ENCODE data around the gene CHAC1. TPM values are rescaled to one million over a fixed set of nuclear protein-coding genes. Genes with fewer than 3 reads are reported as not detected.
"Not testable (repeated sequence)": the region's sequence is repeated elsewhere in the genome, so short reads cannot be mapped to it uniquely, and the experiment has no call there.

The CHAC1 gene
- total RNA-seq, 1 donor from 2014 or later = 1.6 TPM

DNA sequence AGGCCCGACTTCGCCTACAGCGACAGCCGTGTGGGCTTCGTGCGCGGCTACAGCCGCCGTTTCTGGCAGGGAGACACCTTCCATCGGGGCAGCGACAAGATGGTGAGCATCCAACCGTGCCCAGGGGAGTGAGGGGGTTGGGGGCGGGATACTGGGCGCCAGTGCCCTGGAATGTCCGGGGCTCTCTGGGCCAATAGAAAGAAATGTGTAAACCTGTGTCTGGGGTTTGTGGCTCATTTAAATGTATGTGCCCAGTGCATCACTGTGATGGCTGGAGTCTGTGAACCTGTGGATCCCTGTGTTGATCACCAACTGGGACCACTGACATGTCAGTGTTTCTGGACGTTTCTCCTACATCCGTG lies 423 bp downstream of the CHAC1 start:
- DNase-seq (ENCODE audit: low spot score) = no peak
- intact Hi-C loops (cut with DNase I) = no loop called here

DNA sequence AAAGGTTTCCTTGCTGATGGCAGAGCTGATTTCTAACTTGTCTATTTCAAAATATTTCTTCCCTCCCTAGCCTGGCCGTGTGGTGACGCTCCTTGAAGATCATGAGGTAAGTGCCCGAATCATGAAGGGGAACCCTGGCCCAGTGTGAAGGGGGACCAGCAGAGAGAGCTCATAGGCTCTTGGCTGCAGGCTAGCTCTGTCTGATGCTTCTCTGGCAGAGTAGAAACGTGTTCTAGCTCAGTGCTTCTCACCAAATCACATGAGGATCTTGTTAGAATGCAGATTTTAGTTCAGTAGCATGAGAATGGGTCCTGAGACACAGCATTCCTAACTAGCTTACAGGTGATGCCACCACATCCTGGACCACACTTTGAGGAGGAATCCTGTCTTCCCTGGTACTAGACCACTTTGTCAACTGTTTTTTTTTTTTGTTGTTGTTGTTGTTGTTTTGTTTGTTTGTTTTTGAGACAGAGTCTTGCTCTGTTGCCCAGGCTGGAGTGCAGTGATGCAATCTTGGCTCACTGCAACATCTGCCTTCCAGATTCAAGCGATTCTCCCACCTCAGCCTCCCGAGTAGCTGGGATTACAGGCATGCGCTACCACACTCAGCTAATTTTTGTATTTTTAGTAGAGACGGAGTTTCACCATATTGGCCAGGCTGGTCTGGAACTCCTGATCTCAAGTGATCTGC lies 1.0 kb downstream of the CHAC1 start:
- DNase-seq (ENCODE audit: low spot score); intact Hi-C loops (cut with DNase I): not testable (repeated sequence)

DNA sequence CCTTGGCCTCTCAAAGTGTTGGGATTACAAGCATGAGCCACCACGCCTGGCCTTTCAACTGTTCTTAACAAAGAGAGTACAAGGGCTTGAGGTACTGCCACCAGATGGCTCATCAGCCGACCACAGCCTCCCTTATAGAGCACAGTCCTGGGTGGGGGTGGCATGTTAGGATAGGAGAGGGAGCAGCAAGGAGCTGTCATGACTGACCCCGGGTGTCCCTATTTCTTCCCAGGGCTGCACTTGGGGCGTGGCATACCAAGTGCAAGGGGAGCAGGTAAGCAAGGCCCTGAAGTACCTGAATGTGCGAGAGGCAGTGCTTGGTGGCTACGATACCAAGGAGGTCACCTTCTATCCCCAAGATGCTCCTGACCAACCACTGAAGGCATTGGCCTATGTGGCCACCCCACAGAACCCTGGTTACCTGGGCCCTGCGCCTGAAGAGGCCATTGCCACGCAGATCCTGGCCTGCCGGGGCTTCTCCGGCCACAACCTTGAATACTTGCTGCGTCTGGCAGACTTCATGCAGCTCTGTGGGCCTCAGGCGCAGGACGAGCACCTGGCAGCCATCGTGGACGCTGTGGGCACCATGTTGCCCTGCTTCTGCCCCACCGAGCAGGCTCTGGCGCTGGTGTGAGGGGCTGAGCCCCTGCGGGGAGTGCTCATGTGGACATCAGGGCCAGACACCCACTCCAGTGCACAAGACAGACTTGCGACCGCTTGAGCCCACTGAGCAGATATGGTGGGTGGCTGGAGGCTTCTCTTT lies 2.1 kb downstream of the CHAC1 start:
- intact Hi-C loops (cut with DNase I) = loop anchor here (5.0 kb wide), 1 partner anchor 48 kb away; no protein-coding TSS in a partner anchor
- no peak for DNase-seq (ENCODE audit: low spot score)

DNA sequence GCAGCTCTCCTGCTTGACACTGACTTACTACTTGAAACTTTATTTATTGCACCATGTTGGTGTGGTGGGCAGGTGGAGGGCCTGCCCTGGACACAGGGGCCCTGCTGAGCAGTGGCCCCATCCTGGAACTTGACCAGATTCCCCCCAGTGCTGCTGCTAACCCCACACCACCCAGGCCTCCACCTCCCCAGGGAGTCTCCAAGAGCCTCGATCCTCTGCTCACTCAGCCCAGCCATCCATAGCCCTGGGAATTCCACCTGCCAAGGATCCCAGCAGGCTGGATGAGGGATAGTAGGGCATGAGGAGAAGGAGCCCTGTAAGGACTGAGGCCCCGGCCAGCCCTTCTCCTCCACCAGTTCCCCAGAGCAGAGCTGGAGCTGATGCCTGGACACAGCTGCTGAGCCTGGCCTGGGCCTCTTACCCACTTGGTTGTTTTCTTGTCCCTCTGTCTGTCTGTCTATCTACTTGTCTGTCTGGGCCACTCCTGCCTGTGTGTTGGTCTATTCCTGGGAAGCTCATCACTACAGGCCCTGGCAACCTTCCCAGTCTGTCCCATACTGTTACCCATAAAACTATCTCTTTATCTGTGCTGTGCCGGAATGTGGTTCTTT lies 2.8 kb downstream of the CHAC1 start:
- no peak for DNase-seq (ENCODE audit: low spot score)
- intact Hi-C loops (cut with DNase I) = loop anchor here (5.0 kb wide), 1 partner anchor 49 kb away; no protein-coding TSS in a partner anchor

DNA sequence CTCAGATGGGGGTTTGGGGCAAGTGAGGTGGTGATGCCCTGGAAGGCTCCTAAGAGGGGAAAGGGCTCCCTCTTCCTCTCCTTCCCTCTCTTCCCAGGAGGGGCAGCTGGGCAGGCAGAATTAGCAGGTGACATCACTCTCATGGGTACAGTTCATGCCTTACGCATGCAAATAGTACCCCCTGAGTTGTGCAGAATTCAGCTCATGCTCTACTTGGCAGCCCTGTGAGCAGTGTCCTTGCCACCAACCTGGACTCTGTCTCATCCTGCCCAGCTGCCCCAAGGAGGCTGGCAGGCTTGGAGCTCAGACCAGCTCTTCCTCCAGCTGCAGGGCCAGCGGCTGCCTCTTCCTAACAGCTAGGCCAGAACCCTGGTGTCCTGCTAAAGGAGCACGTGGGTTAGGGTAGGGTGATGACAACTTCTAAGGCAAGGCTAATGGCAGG lies 3.3 kb downstream of the CHAC1 start:
- intact Hi-C loops (cut with DNase I) = loop anchor here (5.0 kb wide), 1 partner anchor 49 kb away; no protein-coding TSS in a partner anchor
- DNase-seq (ENCODE audit: low spot score) = no peak

DNA sequence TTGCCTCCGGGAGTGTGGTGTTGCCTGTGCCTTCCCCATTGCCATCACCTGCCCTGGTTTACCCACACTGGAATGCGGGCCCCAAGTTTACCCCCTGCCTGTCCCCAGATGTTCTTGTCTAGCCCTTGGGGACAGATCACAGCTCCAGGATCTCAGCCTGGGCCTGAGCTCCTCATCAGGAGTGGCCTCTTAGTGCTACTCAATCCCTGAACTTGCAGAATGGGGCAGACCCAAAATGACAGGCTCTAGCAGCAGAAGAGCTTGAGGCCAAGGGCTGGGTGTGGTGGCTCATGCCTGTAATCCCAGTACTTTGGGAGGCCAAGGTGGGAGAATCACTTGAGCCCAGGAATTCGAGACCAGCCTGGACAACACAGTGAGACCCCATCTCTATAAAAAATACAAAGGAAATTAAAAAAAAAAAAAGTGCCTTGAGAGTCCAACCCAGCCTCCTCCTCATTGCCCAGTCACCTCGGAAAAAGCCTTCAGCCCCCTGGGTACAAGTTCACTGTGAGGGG lies 3.8 kb downstream of the CHAC1 start:
- no peak for DNase-seq (ENCODE audit: low spot score)
- intact Hi-C loops (cut with DNase I) = loop anchor here (5.0 kb wide), 1 partner anchor 50 kb away; no protein-coding TSS in a partner anchor

DNA sequence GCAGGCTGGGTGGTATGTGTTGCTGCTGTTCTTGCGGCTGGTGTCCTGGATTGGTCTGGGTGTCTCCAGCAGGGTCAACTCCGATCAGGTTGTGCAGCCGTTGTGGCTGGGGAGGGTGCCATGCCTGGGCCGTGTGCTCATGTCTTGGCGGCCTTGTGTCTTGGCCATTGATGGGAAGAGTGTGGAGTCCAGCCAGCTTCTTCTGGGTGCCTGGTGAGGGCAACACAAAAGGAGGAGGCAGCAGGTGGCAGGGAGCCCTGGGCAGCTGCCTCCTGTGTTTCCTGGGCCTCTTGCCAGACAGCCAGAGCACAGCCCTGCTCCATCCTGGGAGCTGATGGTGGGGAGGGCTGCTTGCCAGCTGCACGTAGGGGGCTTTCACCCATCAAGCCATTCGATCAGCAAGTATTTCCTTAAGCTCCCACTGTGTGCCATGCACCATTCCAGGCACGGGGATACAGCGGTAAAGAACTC lies 4.3 kb downstream of the CHAC1 start:
- DNase-seq (ENCODE audit: low spot score) = peak; percentile 85
- intact Hi-C loops (cut with DNase I) = loop anchor here (5.0 kb wide), 1 partner anchor 50 kb away; no protein-coding TSS in a partner anchor

DNA sequence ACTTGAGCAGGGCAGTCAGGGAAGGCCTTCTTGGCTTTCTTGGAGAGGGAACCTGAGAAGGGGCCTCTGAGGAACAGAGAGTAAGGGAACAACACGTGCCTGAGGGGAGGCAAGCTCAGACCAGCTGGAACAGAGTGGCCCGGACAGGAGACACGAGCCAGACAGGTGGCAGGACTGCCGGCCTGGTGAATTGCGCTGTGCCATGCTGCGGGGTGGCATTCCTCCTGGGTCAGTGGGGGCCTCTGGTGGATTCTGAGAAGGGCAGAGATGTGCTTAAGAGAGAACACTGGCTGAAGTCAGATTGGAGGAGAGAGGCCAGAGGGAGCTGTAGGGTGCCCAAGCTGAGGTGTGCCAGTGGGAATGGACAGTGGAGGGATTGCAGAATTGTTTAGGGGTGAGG lies 4.9 kb downstream of the CHAC1 start:
- intact Hi-C loops (cut with DNase I) = loop anchor here (5.0 kb wide), 1 partner anchor 51 kb away; no protein-coding TSS in a partner anchor
- DNase-seq (ENCODE audit: low spot score) = no peak

DNA sequence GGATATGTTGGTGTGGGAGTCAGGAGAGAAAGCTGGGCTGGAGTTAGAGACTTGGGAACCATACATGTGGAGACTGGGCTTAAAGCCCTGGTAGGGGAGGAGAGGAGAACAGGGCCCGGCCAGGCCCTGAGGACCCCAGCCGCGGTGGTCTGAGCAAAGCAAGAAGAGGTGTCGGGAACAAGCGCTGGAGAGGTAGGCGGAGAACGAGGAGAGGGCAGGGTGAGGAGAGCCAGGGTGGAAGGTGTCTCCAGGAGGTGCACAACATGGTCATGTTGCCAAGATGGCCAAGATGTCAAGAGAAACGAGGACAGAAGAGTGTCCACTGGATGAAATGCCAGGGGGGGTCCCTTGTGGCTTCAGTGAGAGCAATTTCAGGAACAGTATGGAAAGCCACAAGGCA lies 5.5 kb downstream of the CHAC1 start:
- DNase-seq (ENCODE audit: low spot score) = no peak
- intact Hi-C loops (cut with DNase I) = loop anchor here (5.0 kb wide), 1 partner anchor 51 kb away; no protein-coding TSS in a partner anchor

DNA sequence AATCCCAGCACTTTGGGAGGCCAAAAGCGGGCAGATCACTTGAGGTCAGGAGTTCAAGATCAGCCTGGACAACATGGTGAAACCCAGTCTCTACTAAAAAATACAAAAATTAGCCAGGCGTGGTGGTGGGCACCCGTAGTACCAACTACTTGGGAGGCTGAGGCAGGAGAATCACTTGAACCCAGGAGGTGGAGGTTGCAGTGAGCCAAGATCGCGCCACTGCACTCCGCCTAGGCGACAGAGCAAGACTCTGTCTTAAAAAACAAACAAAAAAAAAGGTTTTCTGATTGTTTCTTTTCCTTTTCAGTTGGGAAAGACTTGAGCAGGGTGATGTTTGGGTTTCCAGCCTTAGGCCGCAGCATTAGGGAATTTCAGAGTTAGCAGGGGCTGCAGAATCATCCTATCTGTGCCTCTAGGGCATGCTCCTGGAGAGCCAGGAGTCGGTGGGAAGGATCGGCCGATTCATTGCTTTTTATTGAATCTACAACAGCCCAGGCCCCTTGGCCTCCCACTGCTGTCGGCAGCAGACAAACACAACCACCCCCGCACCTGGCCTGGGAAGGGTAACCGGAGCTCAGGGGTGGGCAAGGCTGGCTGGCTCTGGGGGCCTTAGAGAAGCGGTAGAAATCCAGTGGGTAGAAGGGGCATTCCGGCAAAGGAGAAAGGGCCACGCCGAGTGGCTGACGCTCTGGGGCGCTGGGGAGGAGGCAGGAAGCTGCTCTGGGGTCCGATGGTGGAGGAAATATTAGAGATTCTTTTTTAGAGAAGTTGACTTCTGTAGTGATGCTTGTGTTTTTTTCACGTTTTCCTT lies 6.3 kb downstream of the CHAC1 start:
- intact Hi-C loops (cut with DNase I) = loop anchor here (5.0 kb wide), 1 partner anchor 52 kb away; no protein-coding TSS in a partner anchor
- DNase-seq (ENCODE audit: low spot score) = no peak

DNA sequence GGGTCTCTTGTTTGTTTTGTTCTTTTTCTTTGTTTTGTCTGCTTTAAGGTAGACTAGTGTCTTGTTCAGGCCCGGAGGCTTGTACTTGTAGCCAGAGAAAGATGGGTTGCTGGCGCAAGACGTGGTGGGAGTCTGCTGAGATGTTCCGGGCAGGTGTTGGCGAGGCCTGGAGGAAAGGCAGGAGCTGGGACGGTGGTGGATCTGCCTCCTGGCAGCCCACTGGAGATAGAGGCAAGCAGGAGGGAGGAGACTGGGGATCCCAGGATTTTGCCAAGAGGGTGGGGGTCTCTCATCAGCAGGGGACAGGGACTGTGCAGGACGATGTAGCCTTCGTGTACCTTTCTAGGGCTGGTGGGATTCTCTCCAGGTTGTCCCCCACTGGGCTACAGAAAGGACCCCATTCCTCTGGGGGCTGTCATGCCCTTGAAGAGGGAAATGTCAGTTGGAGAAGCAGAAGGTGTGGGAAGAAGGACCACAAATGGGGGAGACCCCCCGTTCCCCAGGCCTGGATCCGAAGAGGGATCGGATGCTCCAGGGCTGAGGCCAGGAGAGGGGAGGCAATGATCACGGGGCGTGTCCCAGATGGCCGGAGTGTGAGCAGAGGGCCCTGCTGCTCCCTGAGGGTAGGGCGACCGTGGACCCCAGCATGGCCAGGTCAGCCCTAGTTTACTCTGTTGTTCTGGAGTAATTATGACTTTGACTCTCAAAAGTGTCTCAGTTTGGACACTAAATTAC lies 7.0 kb downstream of the CHAC1 start:
- intact Hi-C loops (cut with DNase I) = no loop called here
- no peak for DNase-seq (ENCODE audit: low spot score)

DNA sequence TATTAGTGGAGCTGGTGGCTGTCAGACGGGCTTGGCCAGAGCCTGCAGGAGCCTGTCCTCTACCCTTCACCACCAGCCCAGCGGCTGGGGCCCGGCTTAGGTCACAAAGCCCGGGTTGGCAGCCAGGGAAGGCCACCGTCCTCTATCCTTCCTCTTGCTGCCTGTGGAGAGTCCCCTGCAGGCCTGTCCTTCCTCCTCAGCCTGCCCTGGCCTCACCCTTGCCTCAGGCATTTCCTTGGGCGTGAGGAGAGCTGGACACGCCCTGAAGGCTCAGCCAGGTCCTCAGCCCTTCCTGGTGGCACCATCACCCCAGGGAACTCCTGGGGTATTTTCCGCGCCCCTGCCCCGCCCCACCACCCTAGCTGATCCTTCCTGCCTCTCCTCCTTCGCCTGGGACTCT lies 7.7 kb downstream of the CHAC1 start:
- intact Hi-C loops (cut with DNase I) = no loop called here
- no peak for DNase-seq (ENCODE audit: low spot score)

DNA sequence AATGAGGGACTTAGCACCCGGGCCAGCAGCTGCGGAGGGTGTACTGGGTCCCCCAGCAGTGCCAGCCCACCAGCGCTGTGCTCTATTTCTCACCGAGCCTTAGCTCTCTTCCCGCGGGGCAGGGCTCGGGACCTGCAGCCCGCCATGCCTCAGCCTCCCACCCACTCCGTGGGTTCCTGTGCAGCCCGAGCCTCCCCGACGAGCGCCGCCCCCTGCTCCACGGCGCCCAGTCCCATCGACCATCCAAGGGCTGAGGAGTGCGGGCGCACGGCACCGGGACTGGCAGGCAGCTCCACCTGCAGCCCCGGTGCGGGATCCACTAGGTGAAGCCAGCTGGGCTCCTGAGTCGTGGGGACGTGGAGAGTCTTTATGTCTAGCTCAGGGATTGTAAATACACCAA lies 8.5 kb downstream of the CHAC1 start:
- intact Hi-C loops (cut with DNase I); DNase-seq (ENCODE audit: low spot score): not testable (repeated sequence)

DNA sequence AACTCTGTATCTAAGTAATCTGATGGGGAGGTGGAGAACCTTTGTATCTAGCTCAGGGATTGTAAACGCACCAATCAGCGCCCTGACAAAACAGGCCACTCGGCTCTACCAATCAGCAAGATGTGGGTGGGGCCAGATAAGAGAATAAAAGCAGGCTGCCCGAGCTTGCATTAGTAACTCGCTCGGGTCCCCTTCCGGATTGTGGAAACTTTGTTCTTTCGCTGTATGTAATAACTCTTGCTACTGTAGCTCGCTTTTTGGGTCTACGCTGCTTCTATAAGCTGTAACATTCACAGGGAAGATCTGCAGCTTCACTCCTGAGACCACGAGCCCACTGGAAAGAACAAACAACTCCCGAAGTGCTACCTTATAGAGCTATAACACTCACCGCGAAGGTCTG lies 9.0 kb downstream of the CHAC1 start:
- intact Hi-C loops (cut with DNase I) = not testable (repeated sequence)

DNA sequence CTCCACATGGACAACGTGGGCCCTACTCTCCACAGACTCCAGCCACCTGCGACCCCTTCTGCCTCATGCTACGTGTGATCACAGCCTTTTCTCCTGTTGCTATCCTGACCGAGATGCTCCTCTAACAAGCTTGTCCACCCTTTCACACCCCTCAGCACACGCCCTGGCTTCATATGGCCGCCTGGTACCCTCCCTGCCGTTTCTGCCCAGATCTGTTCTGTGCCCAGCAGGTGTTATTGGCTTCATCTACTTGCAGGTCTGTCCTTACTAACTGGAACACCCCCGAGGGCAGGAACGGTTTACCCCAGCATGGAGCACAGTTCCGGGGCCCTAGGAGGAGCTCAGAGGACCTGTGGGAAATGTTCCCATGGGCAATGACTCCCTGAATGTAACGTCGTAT lies 9.9 kb downstream of the CHAC1 start:
- intact Hi-C loops (cut with DNase I) = no loop called here
- no peak for DNase-seq (ENCODE audit: low spot score)

More for the DNA sequence above, 9.0 kb downstream of the CHAC1 start:
- DNase-seq (ENCODE audit: low spot score) = not testable (repeated sequence)

DNA sequence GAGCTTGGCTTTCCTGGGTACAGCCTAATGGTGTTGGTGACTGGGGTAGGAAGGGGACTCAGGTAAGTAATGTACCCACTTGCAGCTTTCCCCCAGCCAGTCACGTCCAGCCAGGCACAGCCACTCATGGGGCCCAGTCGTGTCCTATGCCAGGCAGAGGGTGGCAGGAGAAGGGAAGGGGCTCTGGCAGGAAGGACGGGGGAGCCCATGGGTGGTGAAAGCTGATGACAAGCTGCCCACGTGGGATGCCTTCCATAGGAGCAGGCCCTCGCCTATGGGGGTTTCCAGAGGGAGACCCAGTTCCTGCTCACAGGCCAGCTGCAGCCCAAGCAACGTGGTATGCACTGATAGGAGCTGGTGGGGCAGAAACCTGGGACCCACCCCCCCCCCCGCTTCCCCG lies 10.7 kb downstream of the CHAC1 start:
- no peak for DNase-seq (ENCODE audit: low spot score)
- intact Hi-C loops (cut with DNase I) = no loop called here

DNA sequence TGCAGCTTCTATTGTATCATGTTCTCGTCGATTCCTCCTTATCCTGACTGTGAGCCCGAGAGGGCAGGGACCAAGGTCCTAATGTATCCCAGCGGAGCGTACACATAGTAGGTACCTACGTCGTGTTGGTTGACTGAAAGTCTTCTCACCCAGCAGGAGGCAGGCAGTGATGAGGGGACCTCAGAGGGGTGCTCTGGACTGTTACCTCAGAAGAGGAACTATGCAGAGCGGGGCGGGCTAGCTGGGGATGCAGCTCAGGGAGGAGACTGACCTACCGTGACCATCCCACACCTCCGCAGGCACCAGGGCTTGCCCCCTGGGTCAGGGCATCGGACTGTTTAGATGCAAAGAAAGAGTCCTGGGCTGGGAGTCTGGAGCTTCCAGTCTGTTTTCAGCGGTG lies 11.4 kb downstream of the CHAC1 start:
- intact Hi-C loops (cut with DNase I) = no loop called here
- DNase-seq (ENCODE audit: low spot score) = no peak

DNA sequence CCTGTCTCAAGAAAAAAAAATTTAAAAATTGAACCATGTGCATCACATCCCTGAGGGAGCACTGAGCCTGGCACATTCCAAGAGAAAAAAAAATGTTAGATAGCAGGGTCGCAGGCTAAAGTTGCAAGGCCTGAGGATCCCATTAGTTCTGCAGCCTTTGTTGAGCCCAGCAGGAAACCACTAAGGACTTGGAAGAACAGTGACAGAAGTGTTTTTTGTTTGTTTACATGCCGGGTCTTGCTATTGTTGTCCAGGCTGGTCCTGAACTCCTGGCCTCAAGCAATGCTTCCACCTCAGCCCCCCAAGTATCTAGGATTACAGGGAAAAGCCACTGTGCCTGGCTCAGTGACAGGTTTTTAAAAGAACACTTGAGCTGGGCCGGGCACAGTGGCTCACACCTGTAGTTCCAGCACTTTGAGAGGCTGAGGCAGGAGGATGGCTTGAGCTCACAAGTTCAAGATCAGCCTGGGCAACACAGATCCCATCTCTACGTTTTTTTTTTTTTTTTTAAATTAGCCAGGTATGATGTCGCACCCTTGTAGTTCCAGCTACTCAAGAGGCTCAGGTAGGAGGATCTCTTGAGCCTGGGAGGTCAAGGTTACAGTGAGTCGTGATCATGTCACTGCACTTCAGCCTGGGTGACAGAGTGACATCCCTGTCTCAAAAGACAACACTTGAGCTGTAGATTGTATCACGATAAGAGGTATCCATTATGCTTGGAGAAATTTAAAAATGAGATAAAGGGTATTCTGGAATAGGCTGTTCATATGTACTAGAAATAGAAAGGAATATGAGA lies 15.2 kb downstream of the CHAC1 start:
- no peak for DNase-seq (ENCODE audit: low spot score)
- intact Hi-C loops (cut with DNase I) = no loop called here

All from cardiac septum (tissue), 1 donor.